ENCODE results near the gene ARV1. TPM values are rescaled to one million over a fixed set of nuclear protein-coding genes. Genes with fewer than 3 reads are reported as not detected.

The ARV1 gene
- total RNA-seq, 1 experiment from 2014 or later = 8.0 TPM

DNA sequence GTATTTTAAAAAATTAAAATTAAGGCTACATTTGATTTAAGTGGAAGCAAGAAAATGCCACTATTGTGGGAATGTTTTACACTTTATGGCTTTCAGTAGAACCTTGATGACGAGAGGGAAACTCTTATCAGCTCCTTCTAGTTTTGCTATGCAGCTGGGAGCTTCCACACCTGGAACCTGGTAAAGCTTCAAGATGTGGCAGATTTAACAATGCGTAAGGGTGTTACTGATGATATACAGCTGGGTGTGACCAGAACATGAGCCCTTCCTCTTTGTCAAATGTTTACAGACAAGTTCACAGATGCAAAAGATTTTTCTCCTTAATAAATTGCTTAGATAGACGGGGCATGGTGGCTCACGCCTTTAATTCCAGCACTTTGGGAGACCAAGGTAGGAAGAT is 20.5 kb upstream of the ARV1 start:
- Mint-ChIP-seq H3K27ac (no peak overlapping the region), H3K4me1 (no peaks in the 10 kb centered on the region), H3K9me3 (no peaks in the 10 kb centered on the region), H3K36me3 (ENCODE audit: insufficient read depth in 1 of 3, low read depth in 3 of 3) (no peaks in the 10 kb centered on the region; a peak in 2 of 7 replicates), H3K27me3 (ENCODE audit: low read depth) (peaks cover 6% of the 10 kb centered on the region), H3K4me3 (no peak overlapping the region)
- Histone ChIP-seq H4K5ac (ENCODE audit: insufficient read length, low read depth, low read length) (no peak overlapping the region), H3K4ac (ENCODE audit: low read depth, low read length) (no peak overlapping the region), H3K79me2 (ENCODE audit: insufficient read depth, low read length) (no peaks in the 10 kb centered on the region), H3K9me3 (ENCODE audit: control insufficient read depth, low read depth, low read length) (no peaks in the 10 kb centered on the region), H2BK5ac (ENCODE audit: insufficient read length, low read length) (no peak overlapping the region), H4K20me1 (ENCODE audit: control insufficient read depth, insufficient read depth, insufficient read length) (no peaks in the 10 kb centered on the region), H4K8ac (replicated peaks; ENCODE audit: insufficient read length, low read depth, low read length) (no peak overlapping the region), H2AFZ (ENCODE audit: low read length) (no peak overlapping the region), H3K56ac (ENCODE audit: insufficient read length, low read depth, low read length) (no peak overlapping the region), H2BK20ac (ENCODE audit: low read depth, low read length, poor library complexity, severe bottlenecking) (no peak overlapping the region), H3K18ac (ENCODE audit: insufficient read length, low read depth, low read length) (no peak overlapping the region), H2BK12ac (ENCODE audit: insufficient read length, low read depth, low read length) (no peak overlapping the region), H3K14ac (ENCODE audit: insufficient read depth, low read length) (no peak overlapping the region), H3K23me2 (ENCODE audit: insufficient read length, low read depth, low read length, poor library complexity, severe bottlenecking) (no peaks in the 10 kb centered on the region), H3K9ac (ENCODE audit: extremely low read depth, insufficient read length, low read length) (no peak overlapping the region), H3T11ph (ENCODE audit: low read length) (no peak overlapping the region), H3K79me1 (ENCODE audit: insufficient read depth, low read depth, low read length, poor library complexity, severe bottlenecking) (no peaks in the 10 kb centered on the region), H4K91ac (ENCODE audit: insufficient read length, low read depth, low read length) (no peak overlapping the region), H2AK5ac (ENCODE audit: insufficient read length, low read length) (no peak overlapping the region), H3K4me2 (ENCODE audit: insufficient read depth, insufficient read length, low read length) (no peak overlapping the region), H3K23ac (ENCODE audit: insufficient read length, low read depth, low read length) (no peak overlapping the region), H3K27me3 (ENCODE audit: insufficient read depth, low read length) (peaks cover 2% of the 10 kb centered on the region; the same call in 1 of the 2 replicates), H2BK120ac (ENCODE audit: low read depth, low read length, poor library complexity, severe bottlenecking) (no peak overlapping the region), H2BK15ac (ENCODE audit: low read depth, low read length) (no peak overlapping the region), H3K27ac (ENCODE audit: insufficient read length, low read depth, low read length) (no peak overlapping the region), H3K4me1 (ENCODE audit: insufficient read depth, low read length) (no peaks in the 10 kb centered on the region)
- TF ChIP-seq, protein P1, sequence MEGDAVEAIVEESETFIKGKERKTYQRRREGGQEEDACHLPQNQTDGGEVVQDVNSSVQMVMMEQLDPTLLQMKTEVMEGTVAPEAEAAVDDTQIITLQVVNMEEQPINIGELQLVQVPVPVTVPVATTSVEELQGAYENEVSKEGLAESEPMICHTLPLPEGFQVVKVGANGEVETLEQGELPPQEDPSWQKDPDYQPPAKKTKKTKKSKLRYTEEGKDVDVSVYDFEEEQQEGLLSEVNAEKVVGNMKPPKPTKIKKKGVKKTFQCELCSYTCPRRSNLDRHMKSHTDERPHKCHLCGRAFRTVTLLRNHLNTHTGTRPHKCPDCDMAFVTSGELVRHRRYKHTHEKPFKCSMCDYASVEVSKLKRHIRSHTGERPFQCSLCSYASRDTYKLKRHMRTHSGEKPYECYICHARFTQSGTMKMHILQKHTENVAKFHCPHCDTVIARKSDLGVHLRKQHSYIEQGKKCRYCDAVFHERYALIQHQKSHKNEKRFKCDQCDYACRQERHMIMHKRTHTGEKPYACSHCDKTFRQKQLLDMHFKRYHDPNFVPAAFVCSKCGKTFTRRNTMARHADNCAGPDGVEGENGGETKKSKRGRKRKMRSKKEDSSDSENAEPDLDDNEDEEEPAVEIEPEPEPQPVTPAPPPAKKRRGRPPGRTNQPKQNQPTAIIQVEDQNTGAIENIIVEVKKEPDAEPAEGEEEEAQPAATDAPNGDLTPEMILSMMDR (conservative IDR thresholded peaks at IDR 0.05) = no peak
- no CpG with 5 or more reads among the region's 4 CpGs for WGBS (ENCODE audit: extremely low coverage, insufficient read length, low lambda C conversion rate)
- DNase-seq = no peak
